Naive B cell (primary cell): ENCODE results near the gene KRT85. TPM values are rescaled to one million over a fixed set of nuclear protein-coding genes. Genes with fewer than 3 reads are reported as not detected.

Experiments used
- ATAC-seq, 2 donors: fragments of 150-1000 bp; cut with Tn5 transposase; 2 replicates each; pipeline ENCODE4 v1.10.0; 2021; ENCODE audit warnings: low read depth in 2 of 2, mild to moderate bottlenecking in 2 of 2, moderate library complexity in 2 of 2
- DNase-seq: peaks from one replicate; pipeline ENCODE4 v3.0.0; 2022
- H3K27ac Mint-ChIP-seq, 6 donors: one replicate each; pipeline ENCODE4 v1.8.0; 2020 to 2022; ENCODE audit warnings: mild to moderate bottlenecking in 6 of 6, mixed read lengths in 6 of 6, moderate library complexity in 5 of 6, inconsistent platforms in 2 of 6
- H3K27me3 Mint-ChIP-seq, 3 donors: one replicate each; pipeline ENCODE4 v1.8.0; 2021 to 2022; ENCODE audit warnings: mixed read lengths in 3 of 3, mild to moderate bottlenecking in 1 of 3
- H3K36me3 Mint-ChIP-seq, 2 donors: one replicate each; pipeline ENCODE4 v1.8.0; 2020 to 2022; ENCODE audit warnings: mixed read lengths in 2 of 2, inconsistent platforms in 1 of 2, mild to moderate bottlenecking in 1 of 2
- H3K4me1 Mint-ChIP-seq, 3 donors: one replicate each; pipeline ENCODE4 v1.8.0; 2020 to 2022; ENCODE audit warnings: mixed read lengths in 3 of 3, inconsistent platforms in 1 of 3, mild to moderate bottlenecking in 1 of 3, moderate library complexity in 1 of 3
- H3K4me3 Mint-ChIP-seq, 8 donors: one replicate each; pipeline ENCODE4 v1.8.0; 2020 to 2022; ENCODE audit warnings: mild to moderate bottlenecking in 8 of 8, mixed read lengths in 8 of 8, moderate library complexity in 8 of 8, inconsistent platforms in 2 of 8
- H3K9me3 Mint-ChIP-seq, 7 donors: one replicate each; pipeline ENCODE4 v1.8.0; 2020 to 2022; ENCODE audit warnings: mixed read lengths in 7 of 7, mild to moderate bottlenecking in 5 of 7, inconsistent platforms in 2 of 7, moderate library complexity in 1 of 7
- polyA plus RNA-seq, 6 donors: library from polyadenylated mRNA; unstranded; fragments of 300-500 nt; fragmentation: Illumina TruSeq; gene quantifications; one replicate each; pipeline ENCODE4 v1.2.3, GENCODE V29; 2021; ENCODE audit warnings: low read depth in 6 of 6

KRT85 gene
- polyA plus RNA-seq, 6 donors from 2014 or later = not detected

DNA sequence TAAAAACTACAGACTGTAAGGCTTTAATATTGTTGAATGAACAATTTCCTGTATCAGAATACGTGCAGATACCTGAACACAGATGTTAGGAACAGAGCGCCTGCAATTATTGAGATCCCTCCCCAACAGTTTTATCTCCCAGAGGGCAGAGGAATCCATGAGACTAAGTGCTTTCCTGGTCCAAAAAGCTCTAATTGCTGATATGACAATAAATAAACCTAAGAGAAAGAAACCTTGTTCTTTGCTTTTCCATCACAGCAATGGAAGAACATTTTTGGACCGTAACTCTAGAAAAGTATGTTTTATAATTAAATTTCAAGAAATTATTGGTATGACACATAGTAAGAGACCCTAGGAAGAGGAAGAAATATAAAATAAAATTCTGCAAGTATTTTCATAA, 33.1 kb downstream of the KRT85 start:
- no peak overlapping the region for H3K4me3 Mint-ChIP-seq
- no peaks in the 10 kb centered on the region for H3K4me1 Mint-ChIP-seq
- DNase-seq (no peak), ATAC-seq (no peak)
- H3K27ac Mint-ChIP-seq = no peak overlapping the region
- H3K9me3 Mint-ChIP-seq = peaks cover 4 to 23% (median 14%) of the 10 kb centered on the region in 7 donors
- H3K36me3 Mint-ChIP-seq = peaks cover 0 to 8% of the 10 kb centered on the region in 2 donors
- peaks cover 0 to 37% (median 9%) of the 10 kb centered on the region in 3 donors for H3K27me3 Mint-ChIP-seq

DNA sequence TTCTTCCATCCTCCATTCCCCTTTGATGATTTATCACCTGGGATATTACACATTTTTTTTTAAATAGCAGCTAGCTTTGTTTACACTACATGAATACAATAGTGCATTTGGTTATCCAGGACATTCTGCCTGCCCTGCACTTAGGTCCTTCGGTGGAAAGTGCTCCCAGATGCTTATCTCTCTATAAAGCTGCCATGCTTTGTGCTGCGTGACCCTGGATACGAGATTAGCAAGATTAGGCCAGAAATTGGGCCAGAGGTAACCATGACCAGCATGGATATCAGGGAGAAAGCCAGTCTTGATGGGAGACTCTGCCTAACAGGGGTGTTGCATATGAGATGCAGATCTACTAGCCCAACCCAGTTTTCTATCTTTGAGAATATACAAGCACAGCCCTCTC, 34.0 kb downstream of the KRT85 start:
- DNase-seq (no peak), ATAC-seq (no peak)
- Mint-ChIP-seq H3K36me3 (peaks cover 0 to 8% of the 10 kb centered on the region in 2 donors), H3K27me3 (peaks cover 0 to 34% (median 16%) of the 10 kb centered on the region in 3 donors), H3K4me1 (no peaks in the 10 kb centered on the region), H3K4me3 (no peak overlapping the region), H3K9me3 (peaks cover 4 to 23% (median 6%) of the 10 kb centered on the region in 7 donors), H3K27ac (no peak overlapping the region)

DNA sequence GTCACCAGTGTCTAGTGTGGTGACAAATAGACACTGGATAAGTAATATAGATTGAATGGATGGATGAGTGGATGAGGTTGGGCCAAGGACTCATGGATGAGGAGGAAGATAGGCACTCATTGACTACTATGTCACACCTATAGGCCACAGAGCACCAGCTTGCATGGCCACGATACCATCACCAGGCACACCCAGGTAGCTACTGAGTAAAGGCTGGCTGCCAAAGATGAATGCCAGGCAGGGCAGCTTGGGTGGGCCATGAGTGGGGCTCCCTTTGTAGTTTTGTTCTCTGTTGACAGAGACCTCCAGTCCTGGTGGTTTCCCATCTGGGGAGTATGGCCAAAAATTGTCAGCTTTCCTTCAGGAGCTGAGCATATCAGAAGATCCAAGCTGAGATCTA, 34.9 kb downstream of the KRT85 start:
- Mint-ChIP-seq H3K36me3 (peaks cover 0 to 8% of the 10 kb centered on the region in 2 donors), H3K4me1 (peaks cover 1 to 2% (median 1%) of the 10 kb centered on the region in 3 donors), H3K4me3 (no peak overlapping the region), H3K27me3 (peaks cover 4 to 36% (median 19%) of the 10 kb centered on the region in 3 donors), H3K9me3 (peaks cover 4 to 22% (median 6%) of the 10 kb centered on the region in 7 donors), H3K27ac (no peak overlapping the region)
- ATAC-seq (no peak), DNase-seq (no peak)

DNA sequence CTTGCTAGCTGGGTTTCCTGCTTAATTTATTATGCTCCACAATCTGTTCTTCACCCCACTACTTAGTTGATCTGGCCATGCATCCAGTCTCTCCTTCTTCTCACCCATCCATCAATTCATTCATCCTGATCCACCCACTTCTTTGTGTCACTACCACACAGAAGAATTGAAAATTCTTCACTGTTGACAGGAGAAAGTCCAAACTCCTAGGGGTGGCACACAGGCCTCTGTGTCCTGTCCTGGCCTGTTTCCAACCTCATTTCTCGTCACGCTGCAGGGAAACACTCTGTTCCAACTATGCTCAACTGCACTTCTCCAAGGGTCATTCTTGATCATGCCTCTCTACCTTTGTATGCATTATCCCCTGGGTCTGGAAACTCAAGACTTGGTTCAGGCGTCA, 35.4 kb downstream of the KRT85 start:
- Mint-ChIP-seq H3K27me3 (peaks cover 5 to 40% (median 24%) of the 10 kb centered on the region in 3 donors), H3K4me3 (no peak overlapping the region), H3K27ac (peak overlapping the region in 1 of 6 donors; percentile 0), H3K9me3 (peaks cover 4 to 17% (median 6%) of the 10 kb centered on the region in 7 donors), H3K36me3 (peaks cover 0 to 7% of the 10 kb centered on the region in 2 donors), H3K4me1 (peaks cover 3 to 6% (median 5%) of the 10 kb centered on the region in 3 donors)
- ATAC-seq (no peak), DNase-seq (no peak)

DNA sequence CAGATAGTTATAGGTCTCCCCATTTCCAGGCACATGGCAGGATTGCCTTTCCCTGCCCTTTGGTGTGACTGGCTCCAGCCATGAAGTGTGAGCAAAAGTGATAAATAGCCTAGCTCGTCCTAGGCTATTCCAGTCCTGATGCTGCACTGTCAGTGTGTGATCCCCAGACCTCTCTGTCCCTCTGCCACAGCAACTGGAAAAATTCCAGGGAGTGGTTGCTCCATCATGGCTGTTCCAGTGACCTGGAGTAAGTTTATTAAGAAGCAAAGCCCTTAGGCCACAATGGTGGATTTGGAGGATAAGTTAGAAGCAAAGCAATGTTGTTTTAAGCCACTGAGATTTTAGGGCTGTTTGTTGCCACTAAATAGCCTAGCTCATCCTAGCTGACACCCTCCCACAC, 36.2 kb downstream of the KRT85 start:
- H3K27me3 Mint-ChIP-seq = peaks cover 5 to 40% (median 30%) of the 10 kb centered on the region in 3 donors
- H3K27ac Mint-ChIP-seq = no peak overlapping the region
- peaks cover 3 to 6% (median 5%) of the 10 kb centered on the region in 3 donors for H3K4me1 Mint-ChIP-seq
- H3K9me3 Mint-ChIP-seq = peaks cover 0 to 10% (median 0%) of the 10 kb centered on the region in 7 donors
- no peaks in the 10 kb centered on the region for H3K36me3 Mint-ChIP-seq
- H3K4me3 Mint-ChIP-seq = no peak overlapping the region
- DNase-seq = no peak
- ATAC-seq = no peak

DNA sequence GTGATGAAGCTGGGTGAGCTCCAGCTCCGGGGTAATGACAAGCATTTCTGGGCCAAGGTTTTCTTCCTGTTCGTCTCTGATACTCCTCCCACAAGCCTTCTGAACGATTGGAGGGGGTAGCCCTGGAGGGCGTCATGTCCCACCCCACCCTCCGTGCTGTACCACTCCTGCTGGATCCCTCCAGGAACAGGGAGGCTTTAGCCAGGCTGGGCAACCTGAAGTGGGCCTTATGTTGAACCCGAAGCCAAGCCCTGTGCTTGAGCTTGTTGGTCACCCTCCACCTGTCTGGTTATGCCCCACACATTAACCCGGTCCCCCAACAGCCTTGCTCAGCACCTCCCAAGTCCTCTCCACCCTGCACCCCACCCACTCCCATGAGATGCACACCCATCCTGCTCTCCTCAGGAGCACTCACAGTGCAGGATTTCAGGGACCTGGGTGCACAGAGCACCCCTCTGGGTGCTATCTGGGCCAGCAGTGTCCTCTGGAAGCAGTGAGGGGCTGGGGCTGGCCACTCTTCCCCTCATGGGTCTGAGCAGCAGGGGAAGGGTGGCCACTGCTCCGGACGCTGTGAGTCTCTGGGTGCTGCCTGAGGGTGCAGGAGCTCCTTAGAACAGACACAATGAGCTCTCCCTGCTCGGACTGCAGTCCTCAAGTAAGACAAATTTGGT, 39.3 kb downstream of the KRT85 start:
- Mint-ChIP-seq H3K4me3 (no peak overlapping the region), H3K27ac (no peak overlapping the region), H3K27me3 (peaks cover 24 to 57% (median 51%) of the 10 kb centered on the region in 3 donors), H3K4me1 (peaks cover 3 to 6% (median 5%) of the 10 kb centered on the region in 3 donors), H3K9me3 (no peaks in the 10 kb centered on the region), H3K36me3 (no peaks in the 10 kb centered on the region)
- ATAC-seq (no peak), DNase-seq (no peak)

DNA sequence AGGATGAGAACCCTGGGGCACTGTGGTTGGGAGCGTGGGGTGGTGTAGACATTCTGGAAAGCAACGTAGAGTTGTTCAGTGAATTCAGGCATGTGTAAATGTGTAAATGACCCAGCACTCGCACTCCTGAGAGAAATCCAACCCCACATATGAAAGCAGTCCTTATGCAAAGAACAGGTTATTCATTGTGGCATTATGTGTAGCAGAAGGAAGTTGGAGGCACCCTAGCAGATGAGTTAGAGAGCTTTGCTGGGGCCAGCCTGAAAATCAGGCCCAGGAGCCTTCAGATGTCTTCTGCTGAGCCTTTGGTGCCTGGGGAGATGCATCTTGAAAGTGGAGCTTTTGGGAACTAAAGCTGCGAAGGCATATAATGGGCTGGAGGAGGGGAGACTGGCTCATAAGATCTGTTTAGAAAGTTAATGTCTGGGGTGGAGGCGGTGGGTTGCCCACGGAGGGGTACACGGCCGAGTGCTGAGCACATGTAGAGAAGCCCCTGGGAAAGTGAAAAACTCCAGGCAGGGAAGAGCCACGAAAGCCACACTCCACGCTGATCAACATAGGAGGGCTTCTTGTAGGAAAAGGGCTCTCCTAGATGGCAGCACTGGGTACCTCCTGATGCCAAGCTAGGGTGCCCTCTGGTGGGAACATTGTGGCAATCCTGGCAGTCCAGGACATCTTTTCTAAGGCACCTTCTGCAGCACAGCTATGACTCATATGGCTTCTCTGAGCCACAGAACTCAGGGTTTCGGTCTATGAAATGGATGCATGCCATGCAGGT, 40.0 kb downstream of the KRT85 start:
- Mint-ChIP-seq H3K9me3 (no peaks in the 10 kb centered on the region), H3K36me3 (no peaks in the 10 kb centered on the region), H3K4me3 (no peak overlapping the region), H3K4me1 (peaks cover 3 to 6% (median 5%) of the 10 kb centered on the region in 3 donors), H3K27me3 (peaks cover 26 to 64% (median 55%) of the 10 kb centered on the region in 3 donors), H3K27ac (peak overlapping the region in 1 of 6 donors; percentile 2)
- ATAC-seq (peak; percentile 71 to 72), DNase-seq (peak; percentile 36)

DNA sequence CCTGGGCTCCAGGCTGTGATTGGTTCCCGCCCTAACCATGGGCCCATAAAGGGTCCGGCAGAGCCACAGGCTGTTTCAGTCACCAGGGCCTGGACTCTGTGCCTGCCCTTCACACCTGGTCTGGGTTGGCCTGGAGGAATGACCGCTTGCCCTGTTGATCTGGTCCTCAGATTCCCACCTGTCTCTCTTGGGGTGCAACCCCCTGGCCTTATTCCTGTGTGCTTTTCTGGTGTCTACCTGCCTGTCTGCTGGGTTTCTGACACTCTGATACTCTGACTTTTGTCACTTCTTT, 43.2 kb downstream of the KRT85 start:
- H3K27me3 Mint-ChIP-seq = peaks cover 41 to 79% (median 66%) of the 10 kb centered on the region in 3 donors
- no peaks in the 10 kb centered on the region for H3K9me3 Mint-ChIP-seq
- no peak for DNase-seq

DNA sequence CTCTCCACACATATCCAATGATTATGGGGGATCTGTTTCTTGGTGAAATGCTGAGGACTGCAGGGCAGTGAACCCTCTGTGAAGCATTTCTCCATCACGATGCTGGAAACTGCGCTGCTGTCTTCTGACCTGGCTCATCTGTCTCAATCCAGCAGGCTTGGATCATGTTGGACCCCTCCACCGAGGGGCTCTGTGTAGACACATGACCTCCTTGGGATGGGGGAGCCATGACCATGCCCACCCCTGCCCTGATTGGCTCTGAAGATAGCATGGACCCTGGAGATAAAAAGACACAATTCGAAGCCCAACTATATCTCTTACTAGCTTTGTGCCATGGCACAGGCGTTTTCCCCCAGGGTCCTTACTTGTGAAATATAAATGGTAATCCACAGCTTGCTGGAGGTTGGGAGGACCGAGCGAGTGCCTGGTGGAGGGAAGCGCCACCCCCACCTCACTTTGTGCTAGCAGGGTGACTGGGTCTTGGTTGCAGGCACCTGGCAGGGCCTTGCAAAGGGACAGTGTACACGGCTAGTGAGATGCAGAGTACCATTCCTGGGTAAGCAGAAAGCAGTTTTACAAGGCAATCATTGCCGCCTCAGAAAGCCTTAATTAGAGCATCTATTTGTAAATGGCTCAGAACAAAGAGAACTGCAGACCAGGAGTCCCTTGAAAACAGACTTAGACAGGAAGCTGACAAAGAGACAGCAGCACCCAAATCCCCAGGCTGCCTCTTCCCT, 43.7 kb downstream of the KRT85 start:
- no peak overlapping the region for H3K4me3 Mint-ChIP-seq
- H3K36me3 Mint-ChIP-seq = no peaks in the 10 kb centered on the region
- H3K27ac Mint-ChIP-seq = peak overlapping the region in 1 of 6 donors; percentile 26
- peaks cover 3 to 6% (median 5%) of the 10 kb centered on the region in 3 donors for H3K4me1 Mint-ChIP-seq
- H3K27me3 Mint-ChIP-seq = peaks cover 41 to 79% (median 67%) of the 10 kb centered on the region in 3 donors
- DNase-seq (no peak), ATAC-seq (no peak)
- no peaks in the 10 kb centered on the region for H3K9me3 Mint-ChIP-seq

More for the DNA sequence above, 43.2 kb downstream of the KRT85 start:
- no peaks in the 10 kb centered on the region for H3K36me3 Mint-ChIP-seq
- no peak overlapping the region for H3K4me3 Mint-ChIP-seq
- peaks cover 3 to 6% (median 5%) of the 10 kb centered on the region in 3 donors for H3K4me1 Mint-ChIP-seq
- no peak for ATAC-seq
- H3K27ac Mint-ChIP-seq = no peak overlapping the region

DNA sequence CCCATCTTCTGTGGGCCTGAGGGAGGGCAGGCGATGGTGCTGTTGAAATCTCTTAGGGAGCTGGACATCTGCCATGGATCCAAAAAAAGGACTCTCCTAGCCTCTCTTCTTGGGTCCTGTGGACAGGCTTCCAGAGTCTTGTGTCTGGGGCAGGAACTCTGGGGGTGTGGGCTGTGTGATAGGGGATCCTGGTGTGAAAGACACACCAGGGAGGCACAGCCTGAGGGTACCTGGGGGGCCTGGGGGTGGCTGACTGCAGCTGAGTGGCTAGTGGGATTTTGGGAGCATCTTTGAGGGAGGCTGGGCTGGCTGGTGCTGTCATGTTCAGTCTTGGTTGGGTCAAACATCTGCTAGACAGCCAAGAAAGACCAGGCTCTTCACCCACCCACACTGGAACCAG, 44.3 kb downstream of the KRT85 start:
- Mint-ChIP-seq H3K4me3 (no peak overlapping the region), H3K4me1 (peaks cover 3 to 6% (median 5%) of the 10 kb centered on the region in 3 donors), H3K27ac (no peak overlapping the region), H3K27me3 (peaks cover 41 to 83% (median 73%) of the 10 kb centered on the region in 3 donors), H3K9me3 (no peaks in the 10 kb centered on the region), H3K36me3 (no peaks in the 10 kb centered on the region)
- no peak for ATAC-seq
- no peak for DNase-seq

DNA sequence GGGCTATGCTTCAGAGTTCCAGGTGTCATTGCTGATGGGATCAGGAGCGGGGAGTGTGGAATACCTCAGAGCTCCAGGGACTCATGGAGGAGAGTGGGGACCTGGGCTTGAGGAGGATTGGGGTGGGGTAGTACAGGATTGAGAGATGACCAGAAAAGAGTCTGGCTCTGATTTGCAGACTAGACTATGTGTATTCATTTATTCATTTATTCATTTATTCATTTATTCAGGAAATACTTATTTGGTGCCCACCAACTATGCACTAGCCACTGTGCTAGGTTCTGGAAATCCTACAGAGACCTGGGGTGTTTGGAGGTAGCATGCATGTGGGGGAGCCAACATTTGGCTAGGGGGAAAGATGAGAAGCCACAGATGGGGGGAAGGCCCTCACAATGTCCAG, 45.2 kb downstream of the KRT85 start:
- Mint-ChIP-seq H3K36me3 (no peaks in the 10 kb centered on the region), H3K27ac (no peak overlapping the region), H3K27me3 (peaks cover 36 to 78% (median 73%) of the 10 kb centered on the region in 3 donors)

DNA sequence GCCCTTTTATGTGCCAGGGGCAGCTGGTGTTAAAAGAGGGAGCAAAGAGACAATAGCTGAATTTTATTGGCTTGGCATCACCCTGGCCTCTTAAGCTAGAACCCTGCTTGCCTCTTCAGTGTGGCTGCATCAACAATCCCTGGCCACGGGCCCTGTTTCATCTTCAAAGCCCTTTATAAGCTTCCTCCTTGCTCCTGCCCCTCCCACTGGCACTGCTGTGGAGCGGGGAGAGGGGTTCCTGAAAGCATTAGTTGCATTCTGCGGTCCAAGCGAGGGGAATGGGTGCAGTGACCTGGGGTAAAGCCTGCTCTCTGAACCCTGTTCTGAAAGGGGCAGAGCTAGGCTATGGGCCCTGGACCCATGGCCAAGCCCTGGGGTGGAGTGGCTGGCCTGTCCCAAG, 45.9 kb downstream of the KRT85 start:
- Mint-ChIP-seq H3K4me1 (no peaks in the 10 kb centered on the region), H3K27ac (no peak overlapping the region), H3K27me3 (peaks cover 36 to 72% (median 71%) of the 10 kb centered on the region in 3 donors), H3K9me3 (no peaks in the 10 kb centered on the region), H3K4me3 (no peak overlapping the region), H3K36me3 (no peaks in the 10 kb centered on the region)
- no peak for DNase-seq
- no peak for ATAC-seq

More for the DNA sequence above, 45.2 kb downstream of the KRT85 start:
- Mint-ChIP-seq H3K4me1 (peaks cover 0 to under 1% (median under 1%) of the 10 kb centered on the region in 3 donors), H3K9me3 (no peaks in the 10 kb centered on the region), H3K4me3 (no peak overlapping the region)
- DNase-seq (no peak), ATAC-seq (no peak)

DNA sequence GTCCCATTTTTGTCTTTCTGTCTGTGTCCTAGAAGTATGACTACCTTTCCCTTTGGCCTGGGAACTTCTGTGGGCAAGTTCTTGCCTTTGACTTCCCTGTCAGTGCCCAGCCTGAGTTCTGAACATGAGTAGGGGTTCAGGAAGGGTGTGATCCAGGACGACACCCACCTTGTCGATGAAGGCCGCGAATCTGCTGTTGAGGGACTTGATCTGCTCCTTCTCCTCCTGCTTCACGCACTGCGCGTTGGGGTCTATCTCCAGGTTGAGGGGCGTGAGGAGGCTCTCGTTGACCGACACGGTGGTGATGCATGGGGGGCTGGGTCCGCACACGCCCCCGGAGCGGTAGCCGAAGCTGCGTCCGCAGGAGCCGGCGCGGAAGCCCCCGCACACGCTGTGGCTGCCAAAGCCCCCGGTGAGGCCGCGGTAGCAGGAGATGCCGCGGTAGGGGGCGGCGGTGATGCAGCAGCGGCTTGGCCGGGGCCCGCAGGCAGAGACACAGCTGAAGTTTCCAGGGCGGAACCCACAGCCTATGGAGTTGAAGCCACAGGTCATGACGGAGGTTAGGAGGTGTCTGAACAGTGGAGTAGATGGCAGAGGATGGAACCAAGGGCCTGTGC, 46.4 kb downstream of the KRT85 start, which contains the start of gene KRT83:
TSS of gene KRT83 (minus strand) at position 615 of the 617 bp plus-strand sequence. CDS start at position 552, 63 bp downstream.
- Mint-ChIP-seq H3K4me3 (no peak within 1 kb of the TSS), H3K9me3 (no peaks in the 10 kb centered on the region), H3K36me3 (no peaks in the 10 kb centered on the region), H3K27me3 (peaks cover 36 to 72% (median 70%) of the 10 kb centered on the region in 3 donors), H3K4me1 (no peaks in the 10 kb centered on the region), H3K27ac (peak within 1 kb of the TSS in 1 of 6 donors; percentile 39)
- ATAC-seq (no peak), DNase-seq (no peak)
